GM19455 (cell line): Measurements from ENCODE around the gene JTB.

Experiments
- ATAC-seq: cut with Tn5 transposase; IDR thresholded peaks from one replicate; pipeline ENCODE4 v1.9.1; 2021; ENCODE audit not compliant: unreplicated experiment

Gene JTB

DNA sequence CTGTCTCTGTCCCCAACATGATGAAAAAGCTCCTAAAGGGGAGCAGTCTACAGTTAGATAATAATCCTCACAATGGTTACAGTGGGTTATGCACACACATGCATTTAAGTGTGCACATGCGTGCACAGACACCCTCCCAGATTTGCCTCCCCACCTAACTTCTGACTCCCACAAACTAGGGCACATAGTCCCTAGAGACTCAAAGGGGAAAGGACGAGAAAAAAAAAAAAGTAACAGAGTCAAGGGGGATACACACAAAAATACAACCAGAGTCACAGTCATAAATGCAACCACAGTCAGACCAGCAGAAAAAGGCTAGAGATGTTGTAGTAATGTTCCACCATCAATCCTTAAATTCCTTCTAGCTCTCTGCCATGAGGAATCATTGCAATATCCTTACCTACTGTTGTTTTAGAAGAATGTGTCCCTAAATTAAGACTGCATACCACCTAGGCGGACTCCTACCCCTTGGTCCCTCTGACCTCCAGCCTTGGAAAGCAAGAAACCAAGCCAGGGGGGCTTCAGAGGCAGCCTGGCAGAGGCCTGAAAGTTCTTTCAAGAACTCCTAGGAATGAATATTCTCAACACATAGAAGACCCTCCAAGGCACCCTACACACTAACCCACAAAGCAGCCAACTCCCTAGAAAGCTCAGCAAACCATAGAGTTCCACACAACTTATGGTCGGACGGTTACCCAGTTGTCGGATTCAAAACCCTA is 20.3 kb downstream of the JTB start:
- ATAC-seq: no peak

DNA sequence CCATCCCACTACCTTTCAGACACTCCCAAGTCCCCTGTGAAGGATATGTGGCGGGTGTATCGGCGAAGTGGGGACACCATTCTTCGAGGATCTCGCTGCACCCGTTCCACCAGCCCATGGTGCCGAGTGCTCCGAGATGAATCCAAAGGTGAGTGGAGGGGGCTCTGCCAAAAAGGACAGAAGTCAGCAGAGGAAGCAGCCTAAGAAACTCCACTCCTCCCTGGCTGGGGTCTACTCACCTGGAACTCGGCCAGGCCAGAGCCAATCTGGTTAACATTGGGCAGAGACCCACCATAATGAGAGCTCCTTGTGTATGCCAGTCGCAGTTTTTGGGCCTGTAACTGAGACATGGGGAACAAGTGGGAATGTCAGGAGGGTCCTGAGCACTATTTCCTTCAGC is 22.6 kb downstream of the JTB start:
- no peak for ATAC-seq

DNA sequence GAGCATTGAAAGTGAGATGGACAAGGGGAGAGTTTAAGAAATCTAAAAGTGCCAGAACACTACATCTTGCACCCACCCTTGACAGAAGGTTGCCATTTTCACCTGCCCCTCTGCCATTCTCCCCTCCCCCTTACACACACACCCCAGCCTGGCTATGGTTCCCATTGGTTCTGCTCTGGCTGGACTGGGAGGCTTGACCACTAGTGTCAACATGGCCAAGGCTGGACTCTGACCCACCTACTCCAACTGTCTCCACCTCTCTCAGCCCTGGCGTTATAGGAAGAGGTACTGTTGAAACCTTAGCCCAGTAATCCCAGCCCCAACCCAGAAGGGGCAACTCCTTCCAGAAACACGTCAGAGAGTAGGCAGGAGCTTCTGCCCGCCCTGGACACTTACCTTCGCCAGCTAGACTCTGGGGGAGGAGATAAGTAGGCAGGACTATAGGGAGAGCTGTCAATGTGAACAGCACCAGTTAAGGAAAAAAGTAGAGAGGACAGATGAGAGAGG is 23.6 kb downstream of the JTB start:
- ATAC-seq: no peak

DNA sequence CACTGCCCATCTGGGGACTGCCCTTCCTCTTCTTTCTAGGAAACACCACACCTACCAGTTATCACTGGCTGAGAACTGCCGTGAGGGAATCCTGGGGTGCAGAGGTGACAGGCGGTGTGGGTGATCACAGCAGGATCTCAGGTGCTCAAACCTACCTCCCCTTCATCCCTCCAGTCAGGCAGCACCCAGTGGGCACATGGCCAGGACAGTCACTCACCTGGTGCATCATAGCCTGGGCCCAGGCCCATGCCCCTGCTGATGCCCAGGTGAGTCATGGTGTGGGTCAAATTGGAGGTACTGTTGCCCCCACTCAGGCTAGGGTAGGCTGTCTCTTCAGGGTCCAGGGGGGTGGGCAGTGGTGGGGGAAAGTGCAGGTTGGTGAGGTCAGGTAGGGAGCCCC is 25.7 kb downstream of the JTB start:
- ATAC-seq: no peak

DNA sequence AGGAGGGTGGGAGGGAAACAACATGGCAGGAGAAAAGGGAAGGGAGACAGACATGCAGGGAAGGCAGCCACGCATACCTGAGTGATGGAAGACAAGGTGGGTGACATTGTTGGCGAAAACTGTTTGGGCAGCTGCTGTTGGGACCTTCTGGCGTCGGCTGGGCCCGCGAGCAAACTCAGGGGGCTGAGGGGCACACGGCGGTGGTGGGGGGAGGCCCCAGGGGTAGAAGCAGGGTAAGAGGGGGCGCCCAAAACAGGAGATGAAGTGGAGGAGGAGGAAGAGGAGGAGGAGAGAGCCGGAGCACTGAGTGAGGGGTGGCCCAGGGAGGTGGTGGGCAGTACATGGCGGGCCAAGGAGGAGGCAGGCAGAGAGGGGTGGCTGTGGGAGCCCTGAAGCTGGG is 26.3 kb downstream of the JTB start:
- ATAC-seq: no peak

DNA sequence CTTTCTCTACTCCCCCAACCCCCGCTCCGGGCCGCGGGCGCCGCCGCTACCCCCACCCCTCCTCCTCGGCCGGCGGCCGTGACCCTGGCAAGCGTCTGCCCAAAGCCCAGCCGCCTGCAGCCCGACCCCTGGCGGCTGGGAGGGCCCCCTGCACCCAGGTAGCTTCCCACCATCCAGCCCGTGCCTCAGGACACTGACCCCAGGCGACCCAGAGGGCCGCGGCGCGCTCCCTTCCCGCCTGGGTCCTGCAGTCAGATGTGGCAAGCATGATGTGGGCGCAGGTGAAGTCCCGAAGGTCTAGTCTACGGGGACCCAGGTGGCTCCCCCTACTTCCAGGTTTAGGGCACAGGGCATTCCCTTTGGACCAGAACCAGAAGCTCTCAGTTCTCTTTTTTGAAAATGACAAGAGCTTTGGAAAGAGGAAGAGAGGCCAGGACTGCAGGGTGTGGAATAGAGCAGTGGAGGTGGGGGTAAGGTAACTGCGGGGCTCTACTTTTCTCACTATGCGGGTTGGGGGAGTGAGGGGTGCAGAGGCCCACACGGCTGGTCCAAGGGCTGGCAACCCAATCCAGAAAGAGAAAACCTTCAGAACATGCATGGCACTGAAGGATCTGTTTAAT is 30.7 kb downstream of the JTB start, which contains the start of gene DENND4B:
TSS of gene DENND4B (minus strand) at position 97 of the 620 bp plus-strand sequence. CDS start 2,344 bp downstream, outside the sequence.
- ATAC-seq: peak; percentile 64

DNA sequence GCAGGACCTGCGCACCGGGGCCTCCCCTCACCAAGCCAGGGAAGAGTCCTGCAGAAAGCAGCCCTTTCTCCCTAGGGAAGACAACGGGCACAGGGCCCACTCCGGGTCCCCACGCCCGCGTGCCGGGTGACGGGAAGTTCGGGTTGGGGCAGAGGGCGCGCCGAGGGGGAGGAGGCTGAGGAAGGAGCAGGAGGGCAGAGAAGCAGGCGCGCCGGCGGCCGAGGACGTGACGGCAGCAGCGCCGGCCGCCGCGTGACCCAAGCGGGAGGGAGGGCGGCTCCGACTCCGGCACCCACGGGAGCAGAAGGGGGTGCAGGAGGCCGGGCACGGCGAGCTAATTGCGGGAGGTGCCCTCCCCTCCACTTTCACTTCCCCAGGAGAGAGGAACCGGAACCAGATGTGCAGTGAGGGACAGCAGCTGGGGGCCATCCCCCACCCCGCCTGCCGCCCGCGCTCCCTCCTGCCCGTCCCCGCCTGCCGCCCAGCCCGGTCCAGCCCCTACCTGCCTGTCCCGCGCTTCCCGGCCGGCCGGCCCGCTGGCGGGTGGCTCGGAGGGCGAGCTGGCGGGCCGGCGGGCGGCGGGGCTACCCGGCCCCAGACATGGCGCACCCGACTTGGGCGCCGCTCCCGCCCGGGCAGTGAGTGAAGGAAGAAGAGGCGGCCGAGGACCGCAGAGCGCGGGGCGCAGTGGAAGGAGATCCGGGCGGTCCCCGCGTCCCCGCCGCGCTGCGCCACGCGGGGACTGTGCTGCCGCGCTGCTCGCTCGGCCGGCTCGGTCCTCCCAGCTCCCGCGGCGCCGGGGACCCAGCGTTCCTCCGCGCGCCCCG is 31.5 kb downstream of the JTB start:
- peak; percentile 67 for ATAC-seq

DNA sequence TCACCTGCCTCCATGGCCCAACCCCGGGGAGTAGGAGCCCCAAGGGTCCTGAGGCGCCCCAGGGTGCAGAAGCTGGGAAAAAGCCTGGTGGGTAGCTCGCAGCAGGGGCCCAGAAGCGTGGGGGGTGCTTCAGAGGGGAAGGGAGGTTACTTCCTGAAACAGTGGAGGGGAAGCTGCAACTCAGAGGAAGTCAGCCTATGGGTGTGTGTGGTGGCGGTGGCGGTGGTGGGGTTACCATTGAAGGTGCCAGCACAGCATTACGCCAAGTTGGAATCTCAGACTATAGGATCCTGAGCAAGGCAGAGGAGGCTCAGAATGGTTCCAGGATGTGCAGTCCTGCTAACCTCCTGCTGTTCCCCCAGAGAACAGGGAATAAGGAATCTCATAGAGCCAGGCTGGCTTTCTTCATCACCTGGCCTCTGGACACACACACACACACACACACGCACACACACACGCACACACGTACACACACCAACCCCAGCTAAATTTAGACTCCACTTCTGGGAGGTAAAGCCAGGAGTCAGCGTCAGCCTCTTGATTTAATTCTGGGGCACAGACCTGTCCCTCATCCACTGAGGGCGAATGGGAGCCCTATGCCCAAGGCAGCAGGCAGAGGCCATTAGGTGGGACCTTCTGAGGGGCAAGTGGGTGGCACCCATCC is 32.2 kb downstream of the JTB start:
- ATAC-seq: no peak

DNA sequence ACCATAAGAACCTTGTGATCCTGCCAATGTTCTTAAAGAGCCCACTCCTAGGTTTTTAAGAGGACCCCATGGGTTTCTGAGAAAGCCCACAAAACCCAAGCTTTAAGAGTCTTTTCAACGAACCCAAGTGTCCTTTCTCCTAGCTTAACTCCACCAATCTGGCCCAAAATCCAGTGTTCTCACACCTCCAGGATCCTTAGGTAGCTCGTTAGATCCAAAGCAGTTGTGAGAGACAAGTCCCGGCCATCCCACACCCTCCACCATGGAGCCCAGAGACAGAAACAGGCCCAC is 32.7 kb downstream of the JTB start:
- ATAC-seq: no peak

DNA sequence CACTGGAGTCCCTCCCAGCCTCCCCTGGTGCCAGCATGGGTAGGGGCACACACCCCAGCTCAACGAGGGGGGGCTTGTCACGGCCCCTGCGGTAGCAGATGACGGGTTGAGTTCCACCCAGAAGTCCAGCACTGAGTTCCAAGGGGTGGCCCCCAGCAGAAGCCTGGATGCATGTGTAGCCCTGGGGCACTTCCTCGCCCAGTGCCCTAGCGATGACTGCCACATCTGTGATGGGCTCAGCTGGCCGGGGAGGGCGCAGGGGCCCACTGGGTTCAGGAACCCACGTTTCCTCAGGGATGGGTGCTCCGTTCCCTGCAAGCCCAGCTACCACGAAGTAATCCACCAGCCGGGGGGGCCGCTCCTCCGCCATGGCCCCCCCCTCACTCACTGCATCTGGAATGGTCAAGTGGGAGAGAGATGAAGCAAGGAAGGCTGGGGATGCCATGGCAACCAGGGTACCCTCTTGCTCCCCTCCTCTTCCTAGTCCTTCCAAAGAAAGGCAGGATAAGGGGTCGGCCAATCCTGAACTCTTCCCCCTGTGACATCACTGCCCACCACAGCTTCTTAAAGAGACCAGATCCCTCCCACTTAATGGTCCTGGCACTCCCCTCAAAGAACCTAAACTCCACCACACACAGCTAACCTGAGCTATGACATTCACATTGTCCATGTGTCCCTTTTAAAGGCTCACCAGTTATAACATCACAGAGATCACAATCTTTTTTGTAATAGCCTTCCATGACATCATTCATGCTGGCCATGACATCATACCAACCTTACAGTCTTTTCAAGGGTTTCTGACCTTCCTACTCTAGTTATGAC is 33.3 kb downstream of the JTB start:
- ATAC-seq: no peak

DNA sequence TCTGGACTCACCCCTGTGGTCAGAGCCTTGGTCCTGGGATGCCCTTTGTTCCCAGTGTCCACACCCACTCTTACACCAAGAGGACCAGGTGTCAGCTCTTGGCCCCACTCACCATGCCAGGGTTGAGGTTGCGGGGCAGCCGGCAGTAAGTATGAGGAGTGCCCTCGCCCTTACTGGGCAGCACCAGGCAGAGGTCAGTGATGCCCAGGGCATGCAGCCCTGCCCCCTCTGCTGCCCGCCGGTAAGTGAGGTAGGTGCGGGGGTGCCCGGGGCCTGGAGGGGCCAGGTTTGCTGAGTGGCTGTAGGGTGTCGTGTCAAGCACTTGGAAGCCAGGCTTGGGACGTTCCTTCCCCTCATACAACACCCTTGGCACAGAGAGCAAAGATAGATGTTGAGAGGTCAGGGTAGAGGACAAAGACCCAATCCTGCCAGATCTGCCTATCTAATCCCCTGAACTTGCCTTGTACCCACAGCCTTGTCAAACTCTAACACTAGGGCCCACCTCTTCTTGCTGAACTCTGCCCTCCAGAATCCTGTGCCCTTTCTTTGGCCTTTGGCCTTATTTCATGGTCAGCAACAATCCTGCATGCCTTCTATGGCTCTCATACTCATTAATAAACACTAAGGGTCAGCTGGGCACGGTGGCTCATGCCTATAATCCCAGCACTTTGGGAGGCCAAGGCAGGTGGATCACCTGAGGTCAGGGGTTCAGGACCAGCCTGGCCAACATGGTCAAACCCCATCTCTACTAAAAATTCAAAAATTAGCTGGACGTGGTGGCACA is 34.5 kb downstream of the JTB start:
- no peak for ATAC-seq

DNA sequence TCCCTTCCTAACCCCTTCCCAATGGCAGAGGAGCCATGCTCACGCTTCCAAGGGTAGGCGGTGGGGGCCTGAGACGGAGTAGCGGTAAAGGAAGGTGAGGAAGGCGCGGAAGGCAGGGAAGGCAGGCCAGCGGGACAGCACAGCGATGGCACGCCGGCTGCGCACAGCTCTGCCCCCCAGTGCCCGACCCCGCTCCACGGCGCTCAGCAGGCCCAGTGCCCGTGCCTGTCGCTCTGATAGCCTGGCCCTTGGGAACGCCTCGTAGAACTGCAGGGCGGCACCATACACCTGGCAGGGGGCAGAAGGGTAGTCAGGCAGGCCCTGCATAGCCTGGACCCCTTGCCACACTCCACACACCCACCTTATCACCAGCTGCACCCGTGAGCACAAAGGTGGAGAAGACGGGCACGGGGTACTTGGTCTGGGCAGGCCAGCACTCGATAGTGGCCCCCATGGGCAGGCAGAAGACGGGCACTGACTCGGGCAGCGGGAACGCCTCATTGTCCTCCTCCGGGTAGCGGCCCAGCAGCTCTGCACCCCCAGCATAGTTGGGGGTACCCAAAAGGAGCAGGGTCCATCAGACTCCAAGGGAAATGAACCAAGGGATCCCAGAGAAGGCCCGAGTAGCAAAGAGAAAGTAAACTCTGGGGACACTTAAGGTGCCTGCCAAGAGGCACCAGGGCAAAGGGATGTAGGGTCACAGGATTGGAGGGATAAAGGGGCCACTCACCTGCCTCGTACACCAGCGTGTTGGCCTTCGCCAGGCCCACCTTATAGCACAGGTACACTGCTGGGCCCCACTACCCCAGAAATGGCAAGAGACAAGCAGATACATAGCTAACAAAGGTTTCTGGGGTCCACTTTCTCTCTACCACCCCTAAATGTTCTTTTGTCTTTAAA is 35.4 kb downstream of the JTB start:
- ATAC-seq: no peak

DNA sequence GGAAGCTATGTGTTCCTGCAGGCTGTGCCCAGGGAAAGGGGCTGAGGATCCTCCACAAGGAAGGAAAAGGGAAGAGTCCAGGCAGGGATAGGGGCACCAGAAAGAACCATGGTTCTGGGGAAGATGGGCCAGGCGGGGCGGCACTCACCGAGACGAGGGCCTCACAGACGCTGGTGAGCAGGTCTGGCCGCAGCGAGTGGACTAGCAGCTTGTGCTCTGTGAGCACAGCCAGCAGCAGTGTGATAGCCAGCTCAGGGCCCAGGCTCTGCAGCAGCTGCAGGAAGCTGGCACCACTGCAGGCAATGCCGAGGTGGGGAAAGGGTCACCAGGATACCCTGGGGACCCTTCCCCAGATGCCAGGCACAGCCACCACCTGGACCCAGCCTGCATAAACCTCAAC is 36.7 kb downstream of the JTB start:
- ATAC-seq: no peak

DNA sequence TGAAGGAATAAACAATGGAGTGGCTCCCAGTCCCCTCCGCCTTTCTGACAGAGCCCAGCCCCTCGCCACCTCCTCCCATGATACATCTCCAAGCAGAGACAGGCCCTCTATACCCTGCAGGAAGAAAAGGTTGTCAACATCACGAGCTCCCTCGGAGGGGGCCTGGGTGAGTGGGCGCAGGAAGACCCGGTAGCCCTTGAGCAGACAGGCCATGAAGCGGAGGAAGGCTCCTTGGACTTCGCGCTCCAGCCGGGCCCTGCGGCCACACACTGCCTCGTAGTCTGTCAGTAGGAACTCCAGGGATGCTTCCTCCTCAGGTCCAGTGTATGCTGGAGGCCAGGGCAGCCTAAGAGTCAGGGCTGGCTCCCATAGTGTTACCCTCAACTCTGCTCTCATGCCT is 38.0 kb downstream of the JTB start:
- ATAC-seq: no peak

DNA sequence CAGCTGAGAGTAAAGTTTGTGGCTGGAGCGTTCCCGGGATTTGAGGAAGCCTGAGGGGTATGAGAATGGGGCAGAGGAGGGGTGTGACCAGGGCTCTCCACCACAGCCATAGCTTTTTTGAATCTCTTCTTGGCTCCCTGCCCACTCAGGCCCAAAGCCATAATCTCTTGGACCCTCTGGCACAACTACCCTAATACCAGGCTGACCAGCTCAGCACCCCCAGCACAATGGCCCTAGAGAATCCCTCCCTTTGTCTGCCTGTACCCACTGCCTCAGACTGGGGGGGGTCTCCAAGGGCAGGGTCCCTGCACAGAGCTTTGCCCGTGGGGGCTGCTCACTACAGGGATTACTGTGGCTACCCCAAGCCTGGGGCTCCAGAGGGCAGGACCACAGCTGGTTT is 38.5 kb downstream of the JTB start:
- ATAC-seq: no peak

DNA sequence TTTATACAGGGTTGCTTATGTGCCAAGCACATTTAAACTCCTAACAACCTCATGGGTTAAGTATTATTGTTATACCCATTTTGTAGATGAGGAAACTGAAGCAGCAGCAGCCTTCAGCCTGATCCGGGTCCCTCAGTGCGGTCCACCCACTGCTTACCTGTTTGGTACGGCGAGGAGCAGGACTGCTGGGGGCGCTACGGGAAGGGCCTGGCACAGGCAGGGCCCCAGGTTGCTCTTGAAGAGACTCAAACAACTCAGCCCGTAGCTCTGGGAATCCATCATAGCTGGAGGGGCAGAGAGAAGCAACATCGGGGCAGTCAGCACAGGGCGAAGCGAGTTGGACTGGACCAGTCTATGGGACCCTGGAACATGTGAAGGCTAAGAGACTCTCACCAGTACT is 40.1 kb downstream of the JTB start:
- ATAC-seq: no peak

DNA sequence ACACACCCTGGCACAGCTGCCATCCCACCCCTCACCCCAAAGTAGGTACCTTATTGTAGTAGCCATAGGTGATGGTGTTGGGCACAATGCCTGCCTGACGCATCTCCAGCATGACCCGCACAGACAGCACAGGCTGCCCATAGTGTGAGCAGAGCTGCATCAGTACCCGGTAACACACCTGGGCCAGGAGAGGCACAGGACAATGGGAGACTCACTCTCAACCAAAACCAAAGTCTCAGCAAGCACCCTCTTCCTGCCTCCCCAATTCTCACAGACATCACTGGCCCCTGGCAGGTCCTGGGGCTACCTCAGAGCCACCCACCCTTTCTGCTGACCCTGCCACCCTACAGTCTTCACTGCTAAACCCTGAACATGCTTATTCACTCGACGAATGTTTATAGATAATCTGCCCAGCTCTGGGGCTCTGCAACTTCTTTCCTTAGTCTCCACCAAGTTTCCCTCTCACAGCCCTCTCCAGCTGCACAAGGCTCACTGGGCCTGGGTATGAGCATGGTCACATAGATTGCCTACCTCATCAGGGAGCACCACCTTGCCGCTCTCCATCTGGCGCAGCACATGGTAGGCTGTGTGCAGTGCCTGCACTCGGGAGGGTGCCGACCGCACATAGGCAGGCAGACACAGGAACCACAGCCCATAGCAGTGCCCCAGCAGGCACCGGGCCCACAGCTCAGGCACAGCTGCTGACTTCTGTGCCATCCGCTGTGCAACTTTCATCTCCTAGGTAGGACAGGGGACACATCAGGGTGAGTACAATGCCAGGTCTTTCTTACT is 41.3 kb downstream of the JTB start:
- ATAC-seq: no peak

DNA sequence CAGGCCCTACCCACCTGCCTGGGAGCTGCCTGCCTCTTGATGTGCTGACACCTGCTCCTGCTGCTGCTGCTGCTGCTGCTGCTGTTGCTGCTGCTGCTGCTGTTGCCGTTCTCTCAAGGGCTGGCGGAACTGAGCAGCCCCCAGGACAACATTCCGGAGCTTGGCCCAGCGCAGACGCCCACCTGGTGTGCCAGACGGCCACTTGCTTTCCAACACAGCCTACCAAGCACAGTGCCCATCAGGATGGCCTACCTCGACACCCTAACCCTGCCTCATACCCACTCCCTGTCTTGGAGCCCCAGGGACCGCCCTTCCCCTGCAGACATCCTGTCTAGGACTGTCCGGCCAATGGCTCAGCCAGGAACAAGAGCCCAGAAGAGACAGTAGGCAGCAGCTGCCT is 42.7 kb downstream of the JTB start:
- ATAC-seq: no peak
